Smooth muscle cell (in vitro differentiated cells): ENCODE measurements around the gene OR11A1. TPM values are rescaled to one million over a fixed set of nuclear protein-coding genes. Genes with fewer than 3 reads are reported as not detected.
"Not testable (repeated sequence)": the region's sequence is repeated elsewhere in the genome, so short reads cannot be mapped to it uniquely, and the experiment has no call there.

Experiments
- DNase-seq: peaks from one replicate; lab custom pipeline; 2025; ENCODE audit not compliant: unreplicated experiment; lab: John Stamatoyannopoulos, UW
- H2AFZ ChIP-seq: fragments of 200-600 bp; sonication (generic); 2 replicates; pipeline ENCODE4 v1.6.0; 2016; ENCODE audit warnings: antibody characterized with exemption, low read depth, mild to moderate bottlenecking
- H3F3A ChIP-seq: fragments of 200-600 bp; sonication (generic); 2 replicates; pipeline ENCODE4 v1.6.0; 2017; ENCODE audit warnings: antibody characterized with exemption, low read depth
- H3K27ac ChIP-seq: fragments of 200-600 bp; sonication (generic); 2 replicates; pipeline ENCODE4 v1.5.1; 2016; ENCODE audit warnings: low read depth, mild to moderate bottlenecking
- H3K27me3 ChIP-seq: fragments of 200-600 bp; sonication (generic); 2 replicates; pipeline ENCODE4 v1.6.1; 2016; ENCODE audit warnings: low read depth, mild to moderate bottlenecking
- H3K36me3 ChIP-seq: fragments of 200-600 bp; sonication (generic); 2 replicates; pipeline ENCODE4 v1.5.1; 2016; ENCODE audit warnings: low read depth
- H3K4me1 ChIP-seq: fragments of 200-600 bp; sonication (generic); 2 replicates; pipeline ENCODE4 v1.5.1; 2016; ENCODE audit warnings: low read depth
- H3K4me2 ChIP-seq: fragments of 200-600 bp; sonication (generic); 2 replicates; pipeline ENCODE4 v1.6.0; 2016; ENCODE audit warnings: mild to moderate bottlenecking
- H3K4me3 ChIP-seq: fragments of 200-600 bp; sonication (generic); 2 replicates; pipeline ENCODE4 v1.5.1; 2016; ENCODE audit warnings: mild to moderate bottlenecking
- H3K79me2 ChIP-seq: fragments of 200-600 bp; sonication (generic); 2 replicates; pipeline ENCODE4 v1.6.0; 2016; ENCODE audit warnings: low read depth, mild to moderate bottlenecking
- H3K9ac ChIP-seq: fragments of 200-600 bp; sonication (generic); 2 replicates; pipeline ENCODE4 v1.6.0; 2016; ENCODE audit warnings: low read depth
- H3K9me3 ChIP-seq: fragments of 200-600 bp; sonication (generic); replicated peaks from 2 replicates; pipeline ENCODE4 v1.5.1; 2016; ENCODE audit warnings: low read depth
- H4K20me1 ChIP-seq: fragments of 200-600 bp; sonication (generic); 2 replicates; pipeline ENCODE4 v1.6.0; 2016; ENCODE audit warnings: low read depth
- WGBS: methylation state at CpG from one replicate; pipeline ENCODE4 v1.1.7; 2016; ENCODE audit warnings: low lambda C conversion rate; 5-methylcytosine and 5-hydroxymethylcytosine counted together
- polyA plus RNA-seq: library from polyadenylated mRNA; unstranded; fragments of >200 nt; fragmentation: Nextera tagmentation; extraction: Ambion mirVana; gene quantifications from 2 replicates; pipeline ENCODE4 v1.2.1, GENCODE V29; 2016
- total RNA-seq: library from RNA; depleted of rRNA; stranded (reverse); fragments of >200 nt; gene quantifications from 2 replicates; pipeline ENCODE4 v1.2.3, GENCODE V29; 2014
- TF ChIP-seq, protein P1 (sequence below): fragments of 200-600 bp; sonication (generic); IDR thresholded peaks from 2 replicates; pipeline ENCODE4 v1.5.1; 2017; ENCODE audit warnings: borderline replicate concordance, mild to moderate bottlenecking, antibody characterized with exemption; ENCODE audit not compliant: insufficient read depth, poor library complexity, severe bottlenecking

The OR11A1 gene
- total and polyA plus RNA-seq, 2 experiments from 2014 or later = not detected

DNA sequence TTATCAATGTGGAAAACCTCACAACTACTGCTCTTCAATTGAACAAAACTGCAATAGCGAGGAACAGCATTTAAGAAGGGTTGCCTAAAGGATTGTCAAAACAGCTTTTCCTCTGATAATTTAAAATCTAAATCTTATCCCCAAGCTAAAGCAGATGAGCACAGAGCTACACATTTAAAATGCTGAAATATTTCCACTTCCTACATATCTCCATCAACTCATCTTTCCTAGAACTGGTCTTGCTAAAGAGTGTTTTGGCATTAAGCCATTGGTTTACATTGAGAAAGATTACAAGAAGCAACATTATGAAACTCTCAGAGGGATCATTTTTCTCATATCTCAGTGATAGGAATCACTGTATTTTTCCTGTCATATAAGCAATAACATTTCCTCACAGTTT, 14.2 kb downstream of the OR11A1 start:
- Histone ChIP-seq H2AFZ (no peak overlapping the region), H3K4me2 (no peak overlapping the region), H3K4me1 (peaks cover 4% of the 10 kb centered on the region), H3K79me2 (no peaks in the 10 kb centered on the region), H3K9ac (no peak overlapping the region), H3K9me3 (no peaks in the 10 kb centered on the region), H3K36me3 (no peaks in the 10 kb centered on the region), H3F3A (no peaks in the 10 kb centered on the region), H3K27me3 (no peaks in the 10 kb centered on the region), H3K27ac (no peak overlapping the region), H3K4me3 (no peak overlapping the region), H4K20me1 (no peaks in the 10 kb centered on the region)
- DNase-seq = no peak
- 96% methylated on average over 1 of the region's 1 CpG for WGBS
- TF ChIP-seq, protein P1, sequence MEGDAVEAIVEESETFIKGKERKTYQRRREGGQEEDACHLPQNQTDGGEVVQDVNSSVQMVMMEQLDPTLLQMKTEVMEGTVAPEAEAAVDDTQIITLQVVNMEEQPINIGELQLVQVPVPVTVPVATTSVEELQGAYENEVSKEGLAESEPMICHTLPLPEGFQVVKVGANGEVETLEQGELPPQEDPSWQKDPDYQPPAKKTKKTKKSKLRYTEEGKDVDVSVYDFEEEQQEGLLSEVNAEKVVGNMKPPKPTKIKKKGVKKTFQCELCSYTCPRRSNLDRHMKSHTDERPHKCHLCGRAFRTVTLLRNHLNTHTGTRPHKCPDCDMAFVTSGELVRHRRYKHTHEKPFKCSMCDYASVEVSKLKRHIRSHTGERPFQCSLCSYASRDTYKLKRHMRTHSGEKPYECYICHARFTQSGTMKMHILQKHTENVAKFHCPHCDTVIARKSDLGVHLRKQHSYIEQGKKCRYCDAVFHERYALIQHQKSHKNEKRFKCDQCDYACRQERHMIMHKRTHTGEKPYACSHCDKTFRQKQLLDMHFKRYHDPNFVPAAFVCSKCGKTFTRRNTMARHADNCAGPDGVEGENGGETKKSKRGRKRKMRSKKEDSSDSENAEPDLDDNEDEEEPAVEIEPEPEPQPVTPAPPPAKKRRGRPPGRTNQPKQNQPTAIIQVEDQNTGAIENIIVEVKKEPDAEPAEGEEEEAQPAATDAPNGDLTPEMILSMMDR = no peak

DNA sequence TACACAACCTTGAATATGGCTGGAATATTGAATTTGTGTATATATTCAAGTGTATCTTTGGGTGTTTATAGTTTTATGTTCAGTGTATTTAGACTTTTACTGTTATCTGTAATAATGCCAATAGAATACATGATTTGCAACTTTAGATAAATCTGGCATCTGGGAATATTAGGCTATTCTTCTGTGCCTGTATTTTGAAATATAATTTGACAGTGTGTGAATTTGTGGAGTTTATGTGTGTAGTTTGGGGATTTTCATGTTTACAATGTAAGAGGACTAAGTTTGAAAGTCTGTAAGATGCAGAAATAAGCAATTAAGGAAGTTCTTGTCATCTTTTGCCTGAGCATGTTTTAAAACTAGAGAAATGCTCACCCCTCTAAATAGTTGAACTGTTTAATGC, 17.9 kb downstream of the OR11A1 start, which contains the start of gene OR10C1:
TSS of gene OR10C1 (plus strand) at position 301 of the 400 bp plus-strand sequence. CDS start 710 bp downstream, outside the sequence.
- H3K79me2 ChIP-seq = no peaks in the 10 kb centered on the region
- H3K27ac ChIP-seq = no peak within 1 kb of the TSS
- H2AFZ ChIP-seq = no peak within 1 kb of the TSS
- no peaks in the 10 kb centered on the region for H3F3A ChIP-seq
- no peak within 1 kb of the TSS for H3K4me2 ChIP-seq
- TF ChIP-seq, protein P1 = no peak
- H3K27me3 ChIP-seq = no peaks in the 10 kb centered on the region
- H3K4me1 ChIP-seq = no peaks in the 10 kb centered on the region
- H3K4me3 ChIP-seq = no peak within 1 kb of the TSS
- no peak within 1 kb of the TSS for H3K9ac ChIP-seq
- no peaks in the 10 kb centered on the region for H4K20me1 ChIP-seq
- no peaks in the 10 kb centered on the region for H3K36me3 ChIP-seq
- H3K9me3 ChIP-seq = no peaks in the 10 kb centered on the region
- no peak for DNase-seq

DNA sequence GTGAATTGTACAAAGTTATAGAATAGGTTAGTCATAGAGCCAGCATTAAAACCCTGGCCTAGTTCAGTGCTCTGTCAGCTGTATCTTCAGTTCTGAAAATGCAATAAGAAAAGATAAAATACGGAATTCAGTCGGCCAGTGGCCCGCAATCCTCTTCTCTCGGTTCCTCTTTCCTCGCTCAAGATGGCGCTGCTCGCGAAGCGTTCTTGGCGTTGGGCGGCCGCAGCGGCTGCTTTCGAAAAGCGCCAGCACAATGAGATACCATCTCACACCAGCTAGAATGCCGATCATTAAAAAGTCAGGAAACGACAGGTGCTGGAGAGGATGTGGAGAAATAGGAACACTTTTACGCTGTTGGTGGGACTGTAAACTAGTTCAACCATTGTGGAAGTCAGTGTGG, 20.1 kb downstream of the OR11A1 start:
- H3K27ac ChIP-seq, H4K20me1 ChIP-seq, H3K36me3 ChIP-seq, H3F3A ChIP-seq, H3K4me3 ChIP-seq, H2AFZ ChIP-seq, H3K79me2 ChIP-seq, H3K27me3 ChIP-seq, H3K4me2 ChIP-seq, DNase-seq, H3K4me1 ChIP-seq, H3K9me3 ChIP-seq, H3K9ac ChIP-seq: not testable (repeated sequence)
- WGBS = 67% methylated on average over 18 of the region's 18 CpGs

DNA sequence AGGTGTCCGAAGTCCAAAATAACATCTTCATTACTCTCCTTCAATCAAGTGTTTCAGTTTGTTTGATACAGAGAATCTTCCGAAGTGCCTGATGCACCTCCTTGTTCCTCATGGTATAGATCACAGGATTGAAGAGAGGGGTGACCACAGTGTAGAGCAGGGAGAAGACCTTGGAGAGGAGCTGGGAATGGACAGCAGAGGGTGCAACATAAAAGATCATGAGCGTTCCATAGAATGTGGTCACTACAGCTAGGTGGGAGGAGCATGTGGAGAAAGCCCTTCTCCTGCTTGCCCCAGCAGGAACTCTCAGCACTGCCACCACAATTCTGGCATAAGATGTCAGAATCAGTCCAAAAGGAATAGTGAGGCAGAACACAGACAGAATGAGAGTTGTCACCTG, 30.2 kb downstream of the OR11A1 start:
- no peaks in the 10 kb centered on the region for H3K79me2 ChIP-seq
- H3K36me3 ChIP-seq = no peaks in the 10 kb centered on the region
- H3K4me2 ChIP-seq = no peak overlapping the region
- H3K9ac ChIP-seq = no peak overlapping the region
- H2AFZ ChIP-seq = no peak overlapping the region
- no peaks in the 10 kb centered on the region for H4K20me1 ChIP-seq
- no peak overlapping the region for H3K27ac ChIP-seq
- no peaks in the 10 kb centered on the region for H3K4me1 ChIP-seq
- H3K27me3 ChIP-seq = no peaks in the 10 kb centered on the region
- H3F3A ChIP-seq = no peaks in the 10 kb centered on the region
- DNase-seq = no peak
- TF ChIP-seq, protein P1 = no peak
- WGBS = 94% methylated on average over 3 of the region's 3 CpGs
- H3K9me3 ChIP-seq = no peaks in the 10 kb centered on the region
- no peak overlapping the region for H3K4me3 ChIP-seq
